Nephron progenitor cell (in vitro differentiated cells): Measurements from ENCODE around the gene DAW1.

ENCODE experiments used
- DNase-seq: peaks from one replicate; pipeline ENCODE4 v3.0.0; 2021
- H3K27ac Mint-ChIP-seq: 2 replicates; pipeline ENCODE4 v1.8.0; 2021; ENCODE audit warnings: mild to moderate bottlenecking, moderate library complexity, mixed read lengths
- H3K27me3 Mint-ChIP-seq: 2 replicates; pipeline ENCODE4 v1.8.0; 2021; ENCODE audit warnings: mild to moderate bottlenecking, low read depth, mixed read lengths; ENCODE audit not compliant: poor library complexity
- H3K36me3 Mint-ChIP-seq: 2 replicates; pipeline ENCODE4 v1.8.0; 2021; ENCODE audit warnings: low read depth, mixed read lengths
- H3K4me1 Mint-ChIP-seq: 2 replicates; pipeline ENCODE4 v1.8.0; 2021; ENCODE audit warnings: mixed read lengths
- H3K4me3 Mint-ChIP-seq: 2 replicates; pipeline ENCODE4 v1.8.0; 2021; ENCODE audit warnings: mild to moderate bottlenecking, moderate library complexity, mixed read lengths
- H3K9me3 Mint-ChIP-seq: 2 replicates; pipeline ENCODE4 v1.8.0; 2021; ENCODE audit warnings: mild to moderate bottlenecking, moderate library complexity, mixed read lengths
- CTCF ChIP-seq: fragments of 200-600 bp; sonication (generic); IDR thresholded peaks from 2 replicates; pipeline ENCODE4 v1.5.0; 2021; ENCODE audit warnings: antibody characterized with exemption

The DAW1 gene

GRCh38 chr2:227862741-227863588 is 8.5 kb upstream of the DAW1 start:
- H3K27ac Mint-ChIP-seq, result no peak overlapping the region
- H3K27me3 Mint-ChIP-seq, result peaks cover 6% of the 10 kb centered on the region
- no peak overlapping the region for H3K4me3 Mint-ChIP-seq
- peaks cover 5% of the 10 kb centered on the region for H3K4me1 Mint-ChIP-seq
- no peaks in the 10 kb centered on the region for H3K9me3 Mint-ChIP-seq
- DNase-seq, result no peak
- no peaks in the 10 kb centered on the region for H3K36me3 Mint-ChIP-seq
- TF ChIP-seq CTCF, result no peak

- DNase-seq, result no peak
- no peaks in the 10 kb centered on the region for H3K9me3 Mint-ChIP-seq
- no peak for TF ChIP-seq CTCF
- no peak overlapping the region for H3K4me3 Mint-ChIP-seq
- peaks cover 5% of the 10 kb centered on the region for H3K4me1 Mint-ChIP-seq
- no peak overlapping the region for H3K27ac Mint-ChIP-seq
- H3K36me3 Mint-ChIP-seq, result no peaks in the 10 kb centered on the region
- peaks cover 6% of the 10 kb centered on the region for H3K27me3 Mint-ChIP-seq
These were observed 7.2 kb upstream of the DAW1 start for GRCh38 chr2:227864161-227864756.

- H3K36me3 Mint-ChIP-seq, result no peaks in the 10 kb centered on the region
These were observed 6.1 kb upstream of the DAW1 start for GRCh38 chr2:227865291-227865690.

GRCh38 chr2:227867386-227867785 is 4.0 kb upstream of the DAW1 start:
- H3K36me3 Mint-ChIP-seq, result no peaks in the 10 kb centered on the region
- no peak overlapping the region for H3K4me3 Mint-ChIP-seq
- no peak for TF ChIP-seq CTCF
- peaks cover 27% of the 10 kb centered on the region for H3K27me3 Mint-ChIP-seq
- H3K9me3 Mint-ChIP-seq, result no peaks in the 10 kb centered on the region
- no peak for DNase-seq
- no peaks in the 10 kb centered on the region for H3K4me1 Mint-ChIP-seq
- no peak overlapping the region for H3K27ac Mint-ChIP-seq

More at GRCh38 chr2:227865291-227865690, 6.1 kb upstream of the DAW1 start:
- H3K4me3 Mint-ChIP-seq, result no peak overlapping the region
- peaks cover 12% of the 10 kb centered on the region for H3K27me3 Mint-ChIP-seq
- H3K27ac Mint-ChIP-seq, result no peak overlapping the region
- no peak for DNase-seq
- H3K9me3 Mint-ChIP-seq, result no peaks in the 10 kb centered on the region
- peaks cover 5% of the 10 kb centered on the region for H3K4me1 Mint-ChIP-seq
- no peak for TF ChIP-seq CTCF

- Mint-ChIP-seq H3K4me3 (peak overlapping the region; percentile 73), H3K9me3 (no peaks in the 10 kb centered on the region), H3K27me3 (peaks cover 38% of the 10 kb centered on the region), H3K4me1 (no peaks in the 10 kb centered on the region), H3K27ac (no peak overlapping the region), H3K36me3 (no peaks in the 10 kb centered on the region)
- no peak for DNase-seq
- no peak for TF ChIP-seq CTCF
These were observed 589 bp upstream of the DAW1 start for GRCh38 chr2:227870710-227871374.
